Nasal cavity respiratory epithelium epithelial cell of viscerocranial mucosa (primary cell): ENCODE data around the gene HOXA6. TPM values are rescaled to one million over a fixed set of nuclear protein-coding genes. Genes with fewer than 3 reads are reported as not detected.

ENCODE experiments used
- total RNA-seq: library from RNA; depleted of rRNA; stranded (reverse); fragments of >200 nt; gene quantifications from 2 replicates; pipeline ENCODE4 v1.2.3, GENCODE V29; 2014

HOXA6 gene
- total RNA-seq, 1 donor from 2014 or later, result not detected

Other genes starting within 250 kb of the HOXA6 start
- 0.07 and 0.68 TPM in 2 replicates for gene HOXA1, start 51.8 kb downstream of the HOXA6 start, total RNA-seq
- not detected in 2 replicates for gene HOXA2, start 45.1 kb downstream of the HOXA6 start, total RNA-seq
- not detected in 2 replicates for gene HOXA4, start 17.0 kb downstream of the HOXA6 start, total RNA-seq
- gene HOXA5, start 4.1 kb downstream of the HOXA6 start, total RNA-seq, result not detected in 2 replicates
- not detected in 2 replicates for gene HOXA3, start 4.8 kb upstream of the HOXA6 start, total RNA-seq
- gene HOXA7, start 8.9 kb upstream of the HOXA6 start, total RNA-seq, result not detected in 2 replicates
- not detected in 2 replicates for gene HOXA9, start 17.8 kb upstream of the HOXA6 start, total RNA-seq
- not detected in 2 replicates for gene HOXA10, start 26.5 kb upstream of the HOXA6 start, total RNA-seq
- not detected in 2 replicates for gene HOXA11, start 37.5 kb upstream of the HOXA6 start, total RNA-seq
- not detected in 2 replicates for gene HOXA13, start 52.3 kb upstream of the HOXA6 start, total RNA-seq
- gene EVX1, start 95.0 kb upstream of the HOXA6 start, total RNA-seq, result not detected in 2 replicates